ENCODE measurements around the gene TENT4B.

The TENT4B gene

GRCh38 chr16:50136399-50136798 lies 16.7 kb upstream of the TENT4B start:
- TF ChIP-seq CTCF (IDR thresholded peaks at IDR 0.05), result no peak
- Histone ChIP-seq H3K4me1 (ENCODE audit: control insufficient read depth in 1 of 2, insufficient read depth in 1 of 2, low read depth in 1 of 2, low read length in 1 of 2) (peaks cover 0 to 6% of the 10 kb centered on the region in 2 experiments), H3K36me3 (no peaks in the 10 kb centered on the region)

GRCh38 chr16:50137268-50137667 lies 15.8 kb upstream of the TENT4B start:
- no peak for TF ChIP-seq CTCF (IDR thresholded peaks at IDR 0.05)
- Histone ChIP-seq H3K27me3 (no peaks in the 10 kb centered on the region), H3K27ac (no peak overlapping the region), H3K36me3 (no peaks in the 10 kb centered on the region), H3K9me3 (no peaks in the 10 kb centered on the region), H3K4me3 (ENCODE audit: low read depth in 1 of 2, low read length in 1 of 2) (no peak overlapping the region), H3K4me1 (ENCODE audit: control insufficient read depth in 1 of 2, insufficient read depth in 1 of 2, low read depth in 1 of 2, low read length in 1 of 2) (peaks cover 0 to 6% of the 10 kb centered on the region in 2 experiments)

More at GRCh38 chr16:50136399-50136798, 16.7 kb upstream of the TENT4B start:
- no peak overlapping the region for H3K27ac ChIP-seq
- no peaks in the 10 kb centered on the region for H3K9me3 ChIP-seq
- H3K27me3 ChIP-seq, result no peaks in the 10 kb centered on the region
- no peak overlapping the region for H3K4me3 ChIP-seq (ENCODE audit: low read depth in 1 of 2, low read length in 1 of 2)

GRCh38 chr16:50139580-50139979 lies 13.5 kb upstream of the TENT4B start:
- Histone ChIP-seq H3K27ac (no peak overlapping the region), H3K9me3 (no peaks in the 10 kb centered on the region), H3K36me3 (no peaks in the 10 kb centered on the region), H3K4me3 (ENCODE audit: low read depth in 1 of 2, low read length in 1 of 2) (no peak overlapping the region), H3K4me1 (ENCODE audit: control insufficient read depth in 1 of 2, insufficient read depth in 1 of 2, low read depth in 1 of 2, low read length in 1 of 2) (peaks cover 0 to 6% of the 10 kb centered on the region in 2 experiments), H3K27me3 (no peaks in the 10 kb centered on the region)
- no peak for TF ChIP-seq CTCF (IDR thresholded peaks at IDR 0.05)

- no peak for TF ChIP-seq CTCF (IDR thresholded peaks at IDR 0.05)
- Histone ChIP-seq H3K4me3 (ENCODE audit: low read depth in 1 of 2, low read length in 1 of 2) (no peak overlapping the region), H3K4me1 (ENCODE audit: control insufficient read depth in 1 of 2, insufficient read depth in 1 of 2, low read depth in 1 of 2, low read length in 1 of 2) (no peaks in the 10 kb centered on the region), H3K27ac (no peak overlapping the region), H3K27me3 (no peaks in the 10 kb centered on the region), H3K36me3 (no peaks in the 10 kb centered on the region), H3K9me3 (no peaks in the 10 kb centered on the region)
Measured at GRCh38 chr16:50144211-50144610, 8.9 kb upstream of the TENT4B start.

- TF ChIP-seq CTCF (IDR thresholded peaks at IDR 0.05), result no peak
Measured at GRCh38 chr16:50146479-50147435, 6.3 kb upstream of the TENT4B start.

More at GRCh38 chr16:50146479-50147435, 6.3 kb upstream of the TENT4B start:
- Histone ChIP-seq H3K4me3 (ENCODE audit: low read depth in 1 of 2, low read length in 1 of 2) (no peak overlapping the region), H3K27me3 (no peaks in the 10 kb centered on the region), H3K9me3 (no peaks in the 10 kb centered on the region), H3K27ac (no peak overlapping the region), H3K4me1 (ENCODE audit: control insufficient read depth in 1 of 2, insufficient read depth in 1 of 2, low read depth in 1 of 2, low read length in 1 of 2) (no peaks in the 10 kb centered on the region), H3K36me3 (no peaks in the 10 kb centered on the region)

Data from neutrophil (primary cell).